Measurements from ENCODE around the gene ANXA3. TPM values are rescaled to one million over a fixed set of nuclear protein-coding genes. Genes with fewer than 3 reads are reported as not detected.
A peak's percentile ranks its signal among the peaks of the same experiment; 100 is the strongest.

The ANXA3 gene
- total RNA-seq, 1 donor from 2014 or later, result 271 TPM

GRCh38 chr4:78645853-78646757 lies 94.5 kb downstream of the ANXA3 start:
- DNase-seq (ENCODE audit: low read depth), result peak; percentile 75
- no peaks in the 10 kb centered on the region for H3K36me3 ChIP-seq (ENCODE audit: control insufficient read depth, insufficient read depth, low read length)
- TF ChIP-seq CTCF (IDR thresholded peaks at IDR 0.05; ENCODE audit: insufficient read depth, low read length, poor library complexity, severe bottlenecking), result no peak
- no peaks in the 10 kb centered on the region for H3K27me3 ChIP-seq (ENCODE audit: control insufficient read depth, insufficient read depth, low read length)
- H3K4me3 ChIP-seq (ENCODE audit: low read depth, low read length), result no peak overlapping the region

- no peak for TF ChIP-seq CTCF (IDR thresholded peaks at IDR 0.05; ENCODE audit: insufficient read depth, low read length, poor library complexity, severe bottlenecking)
- no peaks in the 10 kb centered on the region for H3K36me3 ChIP-seq (ENCODE audit: control insufficient read depth, insufficient read depth, low read length)
- no peak overlapping the region for H3K4me3 ChIP-seq (ENCODE audit: low read depth, low read length)
- no peaks in the 10 kb centered on the region for H3K27me3 ChIP-seq (ENCODE audit: control insufficient read depth, insufficient read depth, low read length)
- no peak for DNase-seq (ENCODE audit: low read depth)
These were observed 95.7 kb downstream of the ANXA3 start for GRCh38 chr4:78647272-78647671.

- DNase-seq (ENCODE audit: low read depth), result no peak
- no peaks in the 10 kb centered on the region for H3K36me3 ChIP-seq (ENCODE audit: control insufficient read depth, insufficient read depth, low read length)
- no peak overlapping the region for H3K4me3 ChIP-seq (ENCODE audit: low read depth, low read length)
- no peak for TF ChIP-seq CTCF (IDR thresholded peaks at IDR 0.05; ENCODE audit: insufficient read depth, low read length, poor library complexity, severe bottlenecking)
- H3K27me3 ChIP-seq (ENCODE audit: control insufficient read depth, insufficient read depth, low read length), result no peaks in the 10 kb centered on the region
These were observed 97.2 kb downstream of the ANXA3 start for GRCh38 chr4:78648640-78649363.

- DNase-seq (ENCODE audit: low read depth), result no peak
These were observed 98.8 kb downstream of the ANXA3 start for GRCh38 chr4:78650106-78651024.

More at GRCh38 chr4:78650106-78651024, 98.8 kb downstream of the ANXA3 start:
- no peak overlapping the region for H3K4me3 ChIP-seq (ENCODE audit: low read depth, low read length)
- TF ChIP-seq CTCF (IDR thresholded peaks at IDR 0.05; ENCODE audit: insufficient read depth, low read length, poor library complexity, severe bottlenecking), result no peak
- H3K27me3 ChIP-seq (ENCODE audit: control insufficient read depth, insufficient read depth, low read length), result no peaks in the 10 kb centered on the region
- no peaks in the 10 kb centered on the region for H3K36me3 ChIP-seq (ENCODE audit: control insufficient read depth, insufficient read depth, low read length)

Data from kidney epithelial cell (primary cell).